WTC11 (cell line): Measurements from ENCODE around the gene GPRASP2. TPM values are rescaled to one million over a fixed set of nuclear protein-coding genes. Genes with fewer than 3 reads are reported as not detected.

Source experiments
- ATAC-seq: fragments of 200-7000 bp; cut with Tn5 transposase; 2 replicates; pipeline ENCODE4 v1.10.0; 2021; ENCODE audit warnings: mild to moderate bottlenecking, moderate library complexity
- CTCF ChIA-PET: fragments of 300-600 bp; sonication (Branson Sonifier 250); formaldehyde crosslinking; loops from one replicate; lab custom pipeline; 2021; ENCODE audit warnings: antibody characterized with exemption; lab: Charles Lee
- POLR2A ChIA-PET: fragments of 350-600 bp; sonication (Branson Sonifier 250); formaldehyde crosslinking; loops from one replicate; lab custom pipeline; 2021; ENCODE audit warnings: antibody characterized with exemption; lab: Charles Lee
- DNase-seq: peaks from one replicate; pipeline ENCODE4 v3.0.0; 2021; ENCODE audit warnings: low spot score
- H3K27ac Mint-ChIP-seq: 2 replicates; pipeline ENCODE4 v1.8.0; 2021; ENCODE audit warnings: mixed read lengths
- H3K27me3 Mint-ChIP-seq: 2 replicates; pipeline ENCODE4 v1.8.0; 2021; ENCODE audit warnings: low read depth, mild to moderate bottlenecking, moderate library complexity, mixed read lengths
- H3K36me3 Mint-ChIP-seq: 2 replicates; pipeline ENCODE4 v1.8.0; 2021; ENCODE audit warnings: mixed read lengths
- H3K4me1 Mint-ChIP-seq: 2 replicates; pipeline ENCODE4 v1.8.0; 2022; ENCODE audit warnings: mixed read lengths
- H3K4me3 Mint-ChIP-seq: 2 replicates; pipeline ENCODE4 v1.8.0; 2021; ENCODE audit warnings: mild to moderate bottlenecking, moderate library complexity, mixed read lengths
- H3K9me3 Mint-ChIP-seq: 2 replicates; pipeline ENCODE4 v1.8.0; 2021; ENCODE audit warnings: mixed read lengths
- CREM ChIP-seq: sonication (generic); formaldehyde crosslinking; IDR thresholded peaks from 2 replicates; pipeline ENCODE4 v1.8.1; 2022; ENCODE audit warnings: mild to moderate bottlenecking, missing genetic modification reagents, moderate library complexity
- EMX1 ChIP-seq: fragments of 250-450 bp; sonication (Bioruptor Pico); IDR thresholded peaks from 2 replicates; pipeline ENCODE4 v1.8.0; 2021; ENCODE audit warnings: mild to moderate bottlenecking
- ESRRA ChIP-seq: sonication (generic); formaldehyde crosslinking; IDR thresholded peaks from 2 replicates; pipeline ENCODE4 v1.8.1; 2022; ENCODE audit warnings: mild to moderate bottlenecking, missing genetic modification reagents, borderline replicate concordance
- ETV6 ChIP-seq: sonication (generic); formaldehyde crosslinking; IDR thresholded peaks from 2 replicates; pipeline ENCODE4 v1.8.1; 2022; ENCODE audit warnings: mild to moderate bottlenecking, missing genetic modification reagents
- FOXJ3 ChIP-seq: sonication (generic); formaldehyde crosslinking; IDR thresholded peaks from 2 replicates; pipeline ENCODE4 v1.9.0; 2021; ENCODE audit warnings: missing genetic modification reagents, mild to moderate bottlenecking, borderline replicate concordance
- GABPB1 ChIP-seq: sonication (generic); formaldehyde crosslinking; IDR thresholded peaks from 2 replicates; pipeline ENCODE4 v1.8.1; 2023; ENCODE audit warnings: mild to moderate bottlenecking, missing genetic modification reagents
- GRHL2 ChIP-seq: fragments of 250-450 bp; sonication (Bioruptor Pico); IDR thresholded peaks from 2 replicates; pipeline ENCODE4 v1.8.0; 2022; ENCODE audit warnings: mild to moderate bottlenecking, moderate library complexity; ENCODE audit not compliant: insufficient replicate concordance, severe bottlenecking
- MYBL2 ChIP-seq: sonication (generic); formaldehyde crosslinking; IDR thresholded peaks from 2 replicates; pipeline ENCODE4 v1.8.1; 2023; ENCODE audit warnings: mild to moderate bottlenecking, moderate library complexity, missing genetic modification reagents
- NFE2L1 ChIP-seq: sonication (generic); formaldehyde crosslinking; IDR thresholded peaks from 2 replicates; pipeline ENCODE4 v1.8.1; 2023; ENCODE audit warnings: missing genetic modification reagents
- NR2C2 ChIP-seq: sonication (generic); formaldehyde crosslinking; IDR thresholded peaks from 2 replicates; pipeline ENCODE4 v1.8.0; 2022; ENCODE audit warnings: mild to moderate bottlenecking, missing genetic modification reagents
- RELA ChIP-seq: sonication (generic); formaldehyde crosslinking; IDR thresholded peaks from 2 replicates; pipeline ENCODE4 v1.8.1; 2022; ENCODE audit warnings: missing genetic modification reagents, mild to moderate bottlenecking, borderline replicate concordance
- RORB ChIP-seq: fragments of 250-450 bp; sonication (Bioruptor Pico); IDR thresholded peaks from 2 replicates; pipeline ENCODE4 v1.9.0; 2021; ENCODE audit warnings: mild to moderate bottlenecking
- TEAD4 ChIP-seq: sonication (generic); formaldehyde crosslinking; IDR thresholded peaks from 2 replicates; pipeline ENCODE4 v1.8.0; 2022; ENCODE audit warnings: mild to moderate bottlenecking, missing genetic modification reagents
- TP53 ChIP-seq: sonication (generic); formaldehyde crosslinking; IDR thresholded peaks from 2 replicates; pipeline ENCODE4 v1.8.1; 2023; ENCODE audit warnings: mild to moderate bottlenecking, missing genetic modification reagents
- ZBTB21 ChIP-seq: sonication (generic); formaldehyde crosslinking; IDR thresholded peaks from 2 replicates; pipeline ENCODE4 v1.8.1; 2023; ENCODE audit warnings: mild to moderate bottlenecking, missing genetic modification reagents, borderline replicate concordance
- ZNF138 ChIP-seq: sonication (generic); formaldehyde crosslinking; conservative IDR thresholded peaks from 2 replicates; pipeline ENCODE4 v1.8.1; 2022; ENCODE audit warnings: mild to moderate bottlenecking, moderate library complexity, missing genetic modification reagents
- ZNF219 ChIP-seq: sonication (generic); formaldehyde crosslinking; IDR thresholded peaks from 2 replicates; pipeline ENCODE4 v1.8.0; 2023; ENCODE audit warnings: missing genetic modification reagents, mild to moderate bottlenecking, borderline replicate concordance
- ZNF396 ChIP-seq: fragments of 250-450 bp; sonication (Bioruptor Pico); IDR thresholded peaks from 2 replicates; pipeline ENCODE4 v1.8.0; 2021; ENCODE audit warnings: mild to moderate bottlenecking, moderate library complexity, borderline replicate concordance
- total RNA-seq: library from RNA; stranded (reverse); gene quantifications from 3 replicates; pipeline ENCODE4 v1.2.3, GENCODE V29; 2021
- TF ChIP-seq, protein P1 (sequence below): sonication (generic); formaldehyde crosslinking; conservative IDR thresholded peaks from 2 replicates; pipeline ENCODE4 v1.8.1; 2023; ENCODE audit warnings: mild to moderate bottlenecking, low read depth, missing genetic modification reagents, moderate library complexity
- TF ChIP-seq, protein P2 (sequence below): sonication (generic); formaldehyde crosslinking; IDR thresholded peaks from 2 replicates; pipeline ENCODE4 v1.8.1; 2023; ENCODE audit warnings: mild to moderate bottlenecking, moderate library complexity, missing genetic modification reagents
- TF ChIP-seq, protein P3 (sequence below): fragments of 250-450 bp; sonication (Bioruptor Pico); IDR thresholded peaks from 2 replicates; pipeline ENCODE4 v1.9.0; 2021; ENCODE audit warnings: mild to moderate bottlenecking, borderline replicate concordance
- TF ChIP-seq, protein P4 (sequence below): sonication (generic); formaldehyde crosslinking; IDR thresholded peaks from 2 replicates; pipeline ENCODE4 v1.8.0; 2022; ENCODE audit warnings: mild to moderate bottlenecking, missing genetic modification reagents
- TF ChIP-seq, protein P5 (sequence below): sonication (generic); formaldehyde crosslinking; IDR thresholded peaks from 2 replicates; pipeline ENCODE4 v1.8.0; 2023; ENCODE audit warnings: mild to moderate bottlenecking, missing genetic modification reagents
- TF ChIP-seq, protein P6 (sequence below): fragments of 200-600 bp; IDR thresholded peaks from 2 replicates; pipeline ENCODE4 v1.8.0; 2022; ENCODE audit warnings: antibody characterized with exemption

GPRASP2 gene
- total RNA-seq, 1 experiment from 2014 or later = 18.5 TPM

DNA sequence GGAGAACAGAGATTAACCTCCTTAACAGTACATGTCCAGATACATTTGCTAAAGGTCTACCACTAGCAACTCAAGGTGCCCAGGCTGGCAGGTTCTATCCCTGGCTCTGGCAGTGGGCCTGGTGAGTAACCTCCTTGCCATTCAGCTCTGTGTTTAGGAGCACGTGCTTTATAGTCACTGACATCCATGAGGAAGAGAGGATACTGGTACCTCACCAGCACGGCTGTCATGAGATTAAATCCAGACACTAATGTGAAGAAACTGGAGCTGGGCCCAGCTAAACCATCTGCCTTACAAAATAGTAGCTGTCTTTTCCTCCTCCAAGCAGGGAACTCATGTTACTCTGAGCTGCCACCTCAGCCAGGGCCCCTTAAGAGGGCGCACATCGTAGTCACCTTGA lies 53.6 kb downstream of the GPRASP2 start:
- ChIA-PET POLR2A (no interaction called here), CTCF (interaction anchor here (1.3 to 1.4 kb wide), 2 partner anchors 70 to 135 kb away, joined by 3 to 5 read pairs; no protein-coding TSS in a partner anchor)
- no peak for DNase-seq
- no peak for ATAC-seq
- Mint-ChIP-seq H3K27me3 (no peaks in the 10 kb centered on the region), H3K27ac (no peak overlapping the region), H3K4me1 (peaks cover 5% of the 10 kb centered on the region), H3K4me3 (no peak overlapping the region), H3K9me3 (no peaks in the 10 kb centered on the region), H3K36me3 (no peaks in the 10 kb centered on the region)
- TF ChIP-seq, protein P1, sequence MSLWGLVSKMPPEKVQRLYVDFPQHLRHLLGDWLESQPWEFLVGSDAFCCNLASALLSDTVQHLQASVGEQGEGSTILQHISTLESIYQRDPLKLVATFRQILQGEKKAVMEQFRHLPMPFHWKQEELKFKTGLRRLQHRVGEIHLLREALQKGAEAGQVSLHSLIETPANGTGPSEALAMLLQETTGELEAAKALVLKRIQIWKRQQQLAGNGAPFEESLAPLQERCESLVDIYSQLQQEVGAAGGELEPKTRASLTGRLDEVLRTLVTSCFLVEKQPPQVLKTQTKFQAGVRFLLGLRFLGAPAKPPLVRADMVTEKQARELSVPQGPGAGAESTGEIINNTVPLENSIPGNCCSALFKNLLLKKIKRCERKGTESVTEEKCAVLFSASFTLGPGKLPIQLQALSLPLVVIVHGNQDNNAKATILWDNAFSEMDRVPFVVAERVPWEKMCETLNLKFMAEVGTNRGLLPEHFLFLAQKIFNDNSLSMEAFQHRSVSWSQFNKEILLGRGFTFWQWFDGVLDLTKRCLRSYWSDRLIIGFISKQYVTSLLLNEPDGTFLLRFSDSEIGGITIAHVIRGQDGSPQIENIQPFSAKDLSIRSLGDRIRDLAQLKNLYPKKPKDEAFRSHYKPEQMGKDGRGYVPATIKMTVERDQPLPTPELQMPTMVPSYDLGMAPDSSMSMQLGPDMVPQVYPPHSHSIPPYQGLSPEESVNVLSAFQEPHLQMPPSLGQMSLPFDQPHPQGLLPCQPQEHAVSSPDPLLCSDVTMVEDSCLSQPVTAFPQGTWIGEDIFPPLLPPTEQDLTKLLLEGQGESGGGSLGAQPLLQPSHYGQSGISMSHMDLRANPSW = no peak
- TF ChIP-seq, protein P2, sequence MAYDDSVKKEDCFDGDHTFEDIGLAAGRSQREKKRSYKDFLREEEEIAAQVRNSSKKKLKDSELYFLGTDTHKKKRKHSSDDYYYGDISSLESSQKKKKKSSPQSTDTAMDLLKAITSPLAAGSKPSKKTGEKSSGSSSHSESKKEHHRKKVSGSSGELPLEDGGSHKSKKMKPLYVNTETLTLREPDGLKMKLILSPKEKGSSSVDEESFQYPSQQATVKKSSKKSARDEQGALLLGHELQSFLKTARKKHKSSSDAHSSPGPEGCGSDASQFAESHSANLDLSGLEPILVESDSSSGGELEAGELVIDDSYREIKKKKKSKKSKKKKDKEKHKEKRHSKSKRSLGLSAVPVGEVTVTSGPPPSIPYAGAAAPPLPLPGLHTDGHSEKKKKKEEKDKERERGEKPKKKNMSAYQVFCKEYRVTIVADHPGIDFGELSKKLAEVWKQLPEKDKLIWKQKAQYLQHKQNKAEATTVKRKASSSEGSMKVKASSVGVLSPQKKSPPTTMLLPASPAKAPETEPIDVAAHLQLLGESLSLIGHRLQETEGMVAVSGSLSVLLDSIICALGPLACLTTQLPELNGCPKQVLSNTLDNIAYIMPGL (CRISPR knock-in tag) = no peak
- no peak for TF ChIP-seq EMX1 (CRISPR knock-in tag)
- TF ChIP-seq TEAD4 (CRISPR knock-in tag) = no peak
- no peak for TF ChIP-seq ZNF138 (CRISPR knock-in tag)
- TF ChIP-seq, protein P3, sequence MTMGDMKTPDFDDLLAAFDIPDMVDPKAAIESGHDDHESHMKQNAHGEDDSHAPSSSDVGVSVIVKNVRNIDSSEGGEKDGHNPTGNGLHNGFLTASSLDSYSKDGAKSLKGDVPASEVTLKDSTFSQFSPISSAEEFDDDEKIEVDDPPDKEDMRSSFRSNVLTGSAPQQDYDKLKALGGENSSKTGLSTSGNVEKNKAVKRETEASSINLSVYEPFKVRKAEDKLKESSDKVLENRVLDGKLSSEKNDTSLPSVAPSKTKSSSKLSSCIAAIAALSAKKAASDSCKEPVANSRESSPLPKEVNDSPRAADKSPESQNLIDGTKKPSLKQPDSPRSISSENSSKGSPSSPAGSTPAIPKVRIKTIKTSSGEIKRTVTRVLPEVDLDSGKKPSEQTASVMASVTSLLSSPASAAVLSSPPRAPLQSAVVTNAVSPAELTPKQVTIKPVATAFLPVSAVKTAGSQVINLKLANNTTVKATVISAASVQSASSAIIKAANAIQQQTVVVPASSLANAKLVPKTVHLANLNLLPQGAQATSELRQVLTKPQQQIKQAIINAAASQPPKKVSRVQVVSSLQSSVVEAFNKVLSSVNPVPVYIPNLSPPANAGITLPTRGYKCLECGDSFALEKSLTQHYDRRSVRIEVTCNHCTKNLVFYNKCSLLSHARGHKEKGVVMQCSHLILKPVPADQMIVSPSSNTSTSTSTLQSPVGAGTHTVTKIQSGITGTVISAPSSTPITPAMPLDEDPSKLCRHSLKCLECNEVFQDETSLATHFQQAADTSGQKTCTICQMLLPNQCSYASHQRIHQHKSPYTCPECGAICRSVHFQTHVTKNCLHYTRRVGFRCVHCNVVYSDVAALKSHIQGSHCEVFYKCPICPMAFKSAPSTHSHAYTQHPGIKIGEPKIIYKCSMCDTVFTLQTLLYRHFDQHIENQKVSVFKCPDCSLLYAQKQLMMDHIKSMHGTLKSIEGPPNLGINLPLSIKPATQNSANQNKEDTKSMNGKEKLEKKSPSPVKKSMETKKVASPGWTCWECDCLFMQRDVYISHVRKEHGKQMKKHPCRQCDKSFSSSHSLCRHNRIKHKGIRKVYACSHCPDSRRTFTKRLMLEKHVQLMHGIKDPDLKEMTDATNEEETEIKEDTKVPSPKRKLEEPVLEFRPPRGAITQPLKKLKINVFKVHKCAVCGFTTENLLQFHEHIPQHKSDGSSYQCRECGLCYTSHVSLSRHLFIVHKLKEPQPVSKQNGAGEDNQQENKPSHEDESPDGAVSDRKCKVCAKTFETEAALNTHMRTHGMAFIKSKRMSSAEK (CRISPR knock-in tag) = no peak
- no peak for TF ChIP-seq NR2C2 (CRISPR knock-in tag)
- TF ChIP-seq ZNF219 (CRISPR knock-in tag) = no peak
- no peak for TF ChIP-seq TP53 (CRISPR knock-in tag)
- no peak for TF ChIP-seq FOXJ3
- no peak for TF ChIP-seq RELA

DNA sequence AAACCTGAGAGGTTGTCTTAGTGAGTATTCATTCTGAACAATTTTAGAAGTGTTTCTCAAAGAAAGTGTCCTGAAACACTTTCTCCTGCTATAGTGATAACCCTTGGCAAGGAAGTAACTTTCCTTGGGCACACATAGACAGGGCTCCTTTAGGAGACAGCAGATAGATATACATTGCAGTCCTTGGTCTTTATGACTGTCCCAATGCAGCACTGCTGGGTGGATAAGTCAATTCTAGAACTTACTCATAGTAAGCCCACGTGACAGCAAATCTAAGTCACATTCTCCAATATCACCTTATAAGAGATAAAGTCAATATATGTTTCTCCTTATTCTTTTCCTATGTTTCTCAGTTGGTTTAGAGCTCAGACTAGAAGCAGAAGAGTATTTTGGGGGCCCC lies 55.0 kb downstream of the GPRASP2 start:
- CTCF ChIA-PET = no interaction called here
- H3K4me3 Mint-ChIP-seq = no peak overlapping the region
- no peak for ATAC-seq
- POLR2A ChIA-PET = no interaction called here
- no peaks in the 10 kb centered on the region for H3K27me3 Mint-ChIP-seq
- peaks cover 5% of the 10 kb centered on the region for H3K4me1 Mint-ChIP-seq
- no peaks in the 10 kb centered on the region for H3K9me3 Mint-ChIP-seq
- no peaks in the 10 kb centered on the region for H3K36me3 Mint-ChIP-seq
- no peak for DNase-seq
- H3K27ac Mint-ChIP-seq = no peak overlapping the region
- TF ChIP-seq ZNF219 (CRISPR knock-in tag) (no peak), ETV6 (CRISPR knock-in tag) (no peak), RORB (CRISPR knock-in tag) (no peak), MYBL2 (CRISPR knock-in tag) (no peak), GRHL2 (CRISPR knock-in tag) (no peak), GABPB1 (CRISPR knock-in tag) (no peak), TEAD4 (CRISPR knock-in tag) (no peak), NFE2L1 (CRISPR knock-in tag) (no peak), ESRRA (no peak), CREM (CRISPR knock-in tag) (no peak), ZBTB21 (CRISPR knock-in tag) (no peak), ZNF396 (CRISPR knock-in tag) (no peak)
- TF ChIP-seq, protein P4, sequence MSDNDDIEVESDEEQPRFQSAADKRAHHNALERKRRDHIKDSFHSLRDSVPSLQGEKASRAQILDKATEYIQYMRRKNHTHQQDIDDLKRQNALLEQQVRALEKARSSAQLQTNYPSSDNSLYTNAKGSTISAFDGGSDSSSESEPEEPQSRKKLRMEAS (CRISPR knock-in tag) = no peak
- TF ChIP-seq, protein P5, sequence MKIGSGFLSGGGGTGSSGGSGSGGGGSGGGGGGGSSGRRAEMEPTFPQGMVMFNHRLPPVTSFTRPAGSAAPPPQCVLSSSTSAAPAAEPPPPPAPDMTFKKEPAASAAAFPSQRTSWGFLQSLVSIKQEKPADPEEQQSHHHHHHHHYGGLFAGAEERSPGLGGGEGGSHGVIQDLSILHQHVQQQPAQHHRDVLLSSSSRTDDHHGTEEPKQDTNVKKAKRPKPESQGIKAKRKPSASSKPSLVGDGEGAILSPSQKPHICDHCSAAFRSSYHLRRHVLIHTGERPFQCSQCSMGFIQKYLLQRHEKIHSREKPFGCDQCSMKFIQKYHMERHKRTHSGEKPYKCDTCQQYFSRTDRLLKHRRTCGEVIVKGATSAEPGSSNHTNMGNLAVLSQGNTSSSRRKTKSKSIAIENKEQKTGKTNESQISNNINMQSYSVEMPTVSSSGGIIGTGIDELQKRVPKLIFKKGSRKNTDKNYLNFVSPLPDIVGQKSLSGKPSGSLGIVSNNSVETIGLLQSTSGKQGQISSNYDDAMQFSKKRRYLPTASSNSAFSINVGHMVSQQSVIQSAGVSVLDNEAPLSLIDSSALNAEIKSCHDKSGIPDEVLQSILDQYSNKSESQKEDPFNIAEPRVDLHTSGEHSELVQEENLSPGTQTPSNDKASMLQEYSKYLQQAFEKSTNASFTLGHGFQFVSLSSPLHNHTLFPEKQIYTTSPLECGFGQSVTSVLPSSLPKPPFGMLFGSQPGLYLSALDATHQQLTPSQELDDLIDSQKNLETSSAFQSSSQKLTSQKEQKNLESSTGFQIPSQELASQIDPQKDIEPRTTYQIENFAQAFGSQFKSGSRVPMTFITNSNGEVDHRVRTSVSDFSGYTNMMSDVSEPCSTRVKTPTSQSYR = no peak
- TF ChIP-seq, protein P6, sequence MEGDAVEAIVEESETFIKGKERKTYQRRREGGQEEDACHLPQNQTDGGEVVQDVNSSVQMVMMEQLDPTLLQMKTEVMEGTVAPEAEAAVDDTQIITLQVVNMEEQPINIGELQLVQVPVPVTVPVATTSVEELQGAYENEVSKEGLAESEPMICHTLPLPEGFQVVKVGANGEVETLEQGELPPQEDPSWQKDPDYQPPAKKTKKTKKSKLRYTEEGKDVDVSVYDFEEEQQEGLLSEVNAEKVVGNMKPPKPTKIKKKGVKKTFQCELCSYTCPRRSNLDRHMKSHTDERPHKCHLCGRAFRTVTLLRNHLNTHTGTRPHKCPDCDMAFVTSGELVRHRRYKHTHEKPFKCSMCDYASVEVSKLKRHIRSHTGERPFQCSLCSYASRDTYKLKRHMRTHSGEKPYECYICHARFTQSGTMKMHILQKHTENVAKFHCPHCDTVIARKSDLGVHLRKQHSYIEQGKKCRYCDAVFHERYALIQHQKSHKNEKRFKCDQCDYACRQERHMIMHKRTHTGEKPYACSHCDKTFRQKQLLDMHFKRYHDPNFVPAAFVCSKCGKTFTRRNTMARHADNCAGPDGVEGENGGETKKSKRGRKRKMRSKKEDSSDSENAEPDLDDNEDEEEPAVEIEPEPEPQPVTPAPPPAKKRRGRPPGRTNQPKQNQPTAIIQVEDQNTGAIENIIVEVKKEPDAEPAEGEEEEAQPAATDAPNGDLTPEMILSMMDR = no peak
